D721Med (cell line): Measurements from ENCODE around the gene PEPD.

ENCODE experiments used
- DNase-seq: peaks from one replicate; pipeline ENCODE4 v3.0.0; 2011; ENCODE audit warnings: low spot score; ENCODE audit not compliant: insufficient read length
- FAIRE-seq: peaks from 2 replicates; lab custom pipeline; 2011; peaks lifted over from hg19 to GRCh38; lab: Jason Lieb, UNC
- CTCF ChIP-seq: IDR thresholded peaks from 2 replicates; pipeline ENCODE4 v1.5.1; 2012; ENCODE audit warnings: mild to moderate bottlenecking, control low read depth; ENCODE audit not compliant: insufficient read depth; ENCODE audit errors: missing control alignments

PEPD gene

GRCh38 chr19:33417751-33418150, 103.8 kb downstream of the PEPD start:
- TF ChIP-seq CTCF, result no peak
- DNase-seq, result no peak
- FAIRE-seq, result no peak

- DNase-seq (peak; percentile 87), FAIRE-seq (no peak)
- peak; percentile 60 for TF ChIP-seq CTCF
Measured at GRCh38 chr19:33416307-33417215, 105.0 kb downstream of the PEPD start.

- FAIRE-seq (no peak), DNase-seq (no peak)
- no peak for TF ChIP-seq CTCF
Measured at GRCh38 chr19:33414667-33415605, 106.7 kb downstream of the PEPD start.

- TF ChIP-seq CTCF, result no peak
- DNase-seq, result no peak
- FAIRE-seq, result no peak
Measured at GRCh38 chr19:33413868-33414666, 107.5 kb downstream of the PEPD start.

- FAIRE-seq (no peak), DNase-seq (no peak)
- TF ChIP-seq CTCF, result no peak
Measured at GRCh38 chr19:33413426-33413725, 108.2 kb downstream of the PEPD start.

- FAIRE-seq, result no peak
- no peak for TF ChIP-seq CTCF
- DNase-seq, result no peak
Measured at GRCh38 chr19:33412601-33413425, 108.8 kb downstream of the PEPD start.
